Ovary (tissue), 9 donors: ENCODE data around the gene FAM170B. TPM values are rescaled to one million over a fixed set of nuclear protein-coding genes. Genes with fewer than 3 reads are reported as not detected.

Experiments used
- DNase-seq, 5 donors: peaks; one replicate each; pipeline ENCODE4 v3.0.0-alpha.2; 2019 to 2020
- H3K27ac ChIP-seq, 2 donors: fragments of 200-600 bp; one replicate each; pipeline versions ENCODE4 v1.5.1 to v1.8.0; 2019 to 2022
- H3K27me3 ChIP-seq: fragments of 200-600 bp; one replicate; pipeline ENCODE4 v1.8.0; 2022
- H3K36me3 ChIP-seq: fragments of 200-600 bp; sonication (generic); one replicate; pipeline ENCODE4 v1.5.1; 2019
- H3K4me1 ChIP-seq: one replicate; pipeline ENCODE4 v1.8.1; 2013; ENCODE audit warnings: mild to moderate bottlenecking, moderate library complexity; ENCODE audit not compliant: insufficient read depth
- H3K4me3 ChIP-seq: fragments of 200-600 bp; sonication (generic); one replicate; pipeline ENCODE4 v1.5.1; 2017
- H3K9me3 ChIP-seq, 2 donors: fragments of 200-600 bp in 1 of 2; sonication (generic) in 1 of 2; one replicate each; pipeline versions ENCODE4 v1.5.1 to v1.8.1; 2013 to 2019; ENCODE audit warnings: mild to moderate bottlenecking in 1 of 2, moderate library complexity in 1 of 2
- CTCF ChIP-seq, 3 donors: fragments of 450-650 bp in 2 of 3; fragments of 200-600 bp in 1 of 3; IDR thresholded peaks; one replicate each; pipeline versions ENCODE4 v1.5.1 to v1.8.0; 2016 to 2022; ENCODE audit warnings: antibody characterized with exemption in 3 of 3, mild to moderate bottlenecking in 1 of 3
- EP300 ChIP-seq: sonication (generic); formaldehyde crosslinking; IDR thresholded peaks from one replicate; pipeline ENCODE4 v1.6.1; 2017; ENCODE audit warnings: antibody characterized with exemption
- POLR2A ChIP-seq: fragments of 450-650 bp; IDR thresholded peaks from one replicate; pipeline ENCODE4 v1.6.1; 2017; ENCODE audit warnings: antibody characterized with exemption, mild to moderate bottlenecking, moderate library complexity
- WGBS, 3 donors: extraction: QIAGEN DNeasy Blood & Tissue Kit in 1 of 3; methylation state at CpG; one replicate each; pipeline versions ENCODE4 v1.1.5 to v1.1.7; 2013 to 2017; 5-methylcytosine and 5-hydroxymethylcytosine counted together
- intact Hi-C, 4 donors: fragments of 100-400 bp; cut with DNase I; formaldehyde crosslinking; loops; one replicate each; pipeline versions ENCODE4 v1.11.0 to v1.15.1; 2022 to 2023
- polyA plus RNA-seq, 2 donors: library from polyadenylated mRNA; stranded (reverse); fragments of 200-250 nt in 1 of 2; fragments of 350-450 nt in 1 of 2; fragmentation: Illumina TruSeq in 1 of 2; extraction: RNeasy Lipid Tissue Mini Kit (QIAGEN cat#74804) in 1 of 2; gene quantifications; one replicate each; pipeline ENCODE4 v1.2.3, GENCODE V29; 2013 to 2014
- total RNA-seq, 7 donors: library from RNA; depleted of rRNA in 2 of 7; stranded (reverse); fragments of >200 nt in 2 of 7; fragmentation: NEBNext Ultra II Directional in 3 of 7; extraction: Animal tissue kit (Norgen Biotek cat#: 25700) in 3 of 7; gene quantifications; one replicate each; pipeline versions ENCODE4 v1.1.0 to v1.2.4, GENCODE V29; 2016 to 2023
- donor health status: DM: no; HTN: no; CAD: no; lungs with moderate emphysema.
- donor health status: DM: no; HTN: no; CAD: no.
- donor health status: Bipolar disorder and iron deficiency.
- donor health status: DM: yes; HTN: yes; CAD: no.
- donor health status: DM: no; HTN: no; CAD: no.
- donor health status: DM: yes; HTN: yes; CAD: no.

Gene FAM170B
- total and polyA plus RNA-seq, 9 donors, result not detected

DNA sequence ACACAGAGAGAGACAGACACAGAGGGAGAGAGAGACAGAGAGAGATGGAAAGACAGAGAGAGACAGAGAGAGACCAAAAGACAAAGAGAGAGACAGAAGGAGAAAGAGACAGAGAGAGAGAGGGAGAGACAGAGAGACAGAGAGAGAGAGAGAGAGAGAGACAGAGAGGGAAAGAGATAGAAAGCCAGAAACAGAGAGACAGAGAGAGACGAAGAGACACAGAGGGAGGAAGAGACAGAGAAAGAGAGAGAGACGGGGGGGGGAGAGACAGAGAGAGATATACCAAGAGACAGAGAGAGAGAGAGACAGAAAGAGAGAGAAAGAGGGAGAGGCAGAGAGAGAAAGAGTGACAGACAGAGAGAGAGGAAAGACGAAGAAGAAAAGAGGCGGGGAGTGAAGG lies 28.7 kb downstream of the FAM170B start:
- no peak overlapping the region for H3K4me3 ChIP-seq
- H3K4me1 ChIP-seq, result peaks cover 33% of the 10 kb centered on the region
- 88 to 94% (median 88%) methylated on average over 4 of the region's 4 CpGs for WGBS, 3 donors
- H3K27ac ChIP-seq, result no peak overlapping the region
- no peaks in the 10 kb centered on the region for H3K9me3 ChIP-seq
- H3K27me3 ChIP-seq, result no peaks in the 10 kb centered on the region
- TF ChIP-seq POLR2A (no peak), CTCF (IDR thresholded peaks at IDR 0.05) (no peak), EP300 (no peak)
- intact Hi-C loops, result no loop called here
- no peaks in the 10 kb centered on the region for H3K36me3 ChIP-seq
- DNase-seq, result no peak

GRCh38 chr10:49104323-49104722 lies 29.5 kb downstream of the FAM170B start:
- Histone ChIP-seq H3K9me3 (no peaks in the 10 kb centered on the region), H3K4me1 (peaks cover 27% of the 10 kb centered on the region), H3K36me3 (no peaks in the 10 kb centered on the region), H3K4me3 (no peak overlapping the region), H3K27me3 (no peaks in the 10 kb centered on the region), H3K27ac (no peak overlapping the region)
- DNase-seq, result no peak
- intact Hi-C loops, result no loop called here
- WGBS, 3 donors, result 65 to 78% (median 68%) methylated on average over 5 of the region's 5 CpGs
- no peak for TF ChIP-seq CTCF (IDR thresholded peaks at IDR 0.05)
- TF ChIP-seq EP300, result no peak
- no peak for TF ChIP-seq POLR2A

DNA sequence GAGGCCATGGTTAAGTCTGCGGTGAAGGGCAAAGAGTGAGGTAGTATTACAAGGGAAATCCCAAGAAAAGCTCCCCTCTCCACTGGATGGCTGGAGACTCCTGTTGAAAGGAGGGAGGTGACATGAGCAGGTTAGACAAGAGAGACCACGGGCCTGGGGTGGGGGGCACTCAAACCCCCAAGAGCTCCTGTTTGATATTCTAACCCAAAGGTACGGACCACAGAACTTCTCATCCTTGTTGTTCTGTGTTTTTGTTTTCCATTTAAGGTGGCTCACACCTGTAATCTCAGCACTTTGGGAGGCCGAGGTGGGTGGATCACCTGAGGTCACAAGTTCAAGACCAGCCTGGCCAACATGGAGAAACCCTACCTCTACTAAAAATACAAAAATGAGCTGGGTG lies 30.1 kb downstream of the FAM170B start:
- intact Hi-C loops, result no loop called here
- Histone ChIP-seq H3K4me3 (no peak overlapping the region), H3K36me3 (no peaks in the 10 kb centered on the region), H3K27ac (no peak overlapping the region), H3K4me1 (peaks cover 23% of the 10 kb centered on the region), H3K27me3 (no peaks in the 10 kb centered on the region), H3K9me3 (no peaks in the 10 kb centered on the region)
- DNase-seq, result no peak
- WGBS, 3 donors, result 86 to 88% (median 88%) methylated on average over 4 of the region's 4 CpGs
- TF ChIP-seq POLR2A (no peak), EP300 (no peak), CTCF (IDR thresholded peaks at IDR 0.05) (no peak)

GRCh38 chr10:49099046-49099445 lies 34.8 kb downstream of the FAM170B start:
- intact Hi-C loops, result no loop called here
- TF ChIP-seq CTCF (IDR thresholded peaks at IDR 0.05) (no peak), EP300 (no peak), POLR2A (no peak)
- Histone ChIP-seq H3K27ac (no peak overlapping the region), H3K27me3 (no peaks in the 10 kb centered on the region), H3K36me3 (no peaks in the 10 kb centered on the region), H3K9me3 (no peaks in the 10 kb centered on the region), H3K4me1 (peaks cover 17% of the 10 kb centered on the region), H3K4me3 (no peak overlapping the region)
- DNase-seq, result no peak
- 78 to 88% (median 82%) methylated on average over 8 of the region's 8 CpGs for WGBS, 3 donors
